Panc1 (cell line): ENCODE data around the gene SV2C.

ENCODE experiments used
- POLR2AphosphoS5 ChIP-seq: IDR thresholded peaks from 2 replicates; pipeline ENCODE4 v1.6.1; 2012; ENCODE audit warnings: mild to moderate bottlenecking, low read depth, low read length, moderate library complexity
- SIN3A ChIP-seq: IDR thresholded peaks from 2 replicates; pipeline ENCODE4 v1.6.1; 2012; ENCODE audit warnings: low read depth, mild to moderate bottlenecking, low read length, moderate library complexity, borderline replicate concordance; ENCODE audit not compliant: insufficient read depth
- TCF7L2 ChIP-seq: IDR thresholded peaks from 2 replicates; pipeline ENCODE4 v1.6.1; 2011; ENCODE audit warnings: mild to moderate bottlenecking, low read depth, low read length, inconsistent platforms
- TF ChIP-seq, protein P1 (sequence below): fragments of 450-650 bp; IDR thresholded peaks from 2 replicates; pipeline ENCODE4 v1.5.1; 2017; ENCODE audit warnings: mild to moderate bottlenecking
- TF ChIP-seq, protein P2 (sequence below), 2 experiments: IDR thresholded peaks; 2 replicates each; pipeline ENCODE4 v1.6.1; 2011 to 2012; ENCODE audit warnings: low read depth in 2 of 2, control low read depth in 1 of 2, low read length in 1 of 2, mild to moderate bottlenecking in 1 of 2, moderate library complexity in 1 of 2; ENCODE audit not compliant: insufficient read depth in 1 of 2

DNA sequence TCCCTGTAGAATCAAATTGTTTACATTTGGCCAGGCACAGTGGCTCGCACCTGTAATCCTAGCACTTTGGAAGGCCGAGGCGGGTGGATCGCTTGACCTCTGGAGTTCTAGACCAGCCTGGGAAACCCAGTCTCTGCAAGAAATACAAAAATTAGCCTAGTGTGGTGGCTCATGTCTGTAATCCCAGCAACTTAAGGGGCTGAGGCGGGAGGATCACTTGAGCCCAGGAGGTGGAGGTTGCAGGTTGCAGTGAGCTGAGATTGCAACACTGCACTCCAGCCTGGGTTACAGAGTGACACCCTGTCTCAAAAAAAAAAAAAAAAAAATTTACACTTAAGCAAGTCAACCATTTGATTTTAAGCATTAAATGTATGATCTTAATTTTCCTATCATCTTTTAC is 302.4 kb downstream of the SV2C start:
- TF ChIP-seq, protein P1, sequence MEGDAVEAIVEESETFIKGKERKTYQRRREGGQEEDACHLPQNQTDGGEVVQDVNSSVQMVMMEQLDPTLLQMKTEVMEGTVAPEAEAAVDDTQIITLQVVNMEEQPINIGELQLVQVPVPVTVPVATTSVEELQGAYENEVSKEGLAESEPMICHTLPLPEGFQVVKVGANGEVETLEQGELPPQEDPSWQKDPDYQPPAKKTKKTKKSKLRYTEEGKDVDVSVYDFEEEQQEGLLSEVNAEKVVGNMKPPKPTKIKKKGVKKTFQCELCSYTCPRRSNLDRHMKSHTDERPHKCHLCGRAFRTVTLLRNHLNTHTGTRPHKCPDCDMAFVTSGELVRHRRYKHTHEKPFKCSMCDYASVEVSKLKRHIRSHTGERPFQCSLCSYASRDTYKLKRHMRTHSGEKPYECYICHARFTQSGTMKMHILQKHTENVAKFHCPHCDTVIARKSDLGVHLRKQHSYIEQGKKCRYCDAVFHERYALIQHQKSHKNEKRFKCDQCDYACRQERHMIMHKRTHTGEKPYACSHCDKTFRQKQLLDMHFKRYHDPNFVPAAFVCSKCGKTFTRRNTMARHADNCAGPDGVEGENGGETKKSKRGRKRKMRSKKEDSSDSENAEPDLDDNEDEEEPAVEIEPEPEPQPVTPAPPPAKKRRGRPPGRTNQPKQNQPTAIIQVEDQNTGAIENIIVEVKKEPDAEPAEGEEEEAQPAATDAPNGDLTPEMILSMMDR: no peak
- TF ChIP-seq, protein P2, sequence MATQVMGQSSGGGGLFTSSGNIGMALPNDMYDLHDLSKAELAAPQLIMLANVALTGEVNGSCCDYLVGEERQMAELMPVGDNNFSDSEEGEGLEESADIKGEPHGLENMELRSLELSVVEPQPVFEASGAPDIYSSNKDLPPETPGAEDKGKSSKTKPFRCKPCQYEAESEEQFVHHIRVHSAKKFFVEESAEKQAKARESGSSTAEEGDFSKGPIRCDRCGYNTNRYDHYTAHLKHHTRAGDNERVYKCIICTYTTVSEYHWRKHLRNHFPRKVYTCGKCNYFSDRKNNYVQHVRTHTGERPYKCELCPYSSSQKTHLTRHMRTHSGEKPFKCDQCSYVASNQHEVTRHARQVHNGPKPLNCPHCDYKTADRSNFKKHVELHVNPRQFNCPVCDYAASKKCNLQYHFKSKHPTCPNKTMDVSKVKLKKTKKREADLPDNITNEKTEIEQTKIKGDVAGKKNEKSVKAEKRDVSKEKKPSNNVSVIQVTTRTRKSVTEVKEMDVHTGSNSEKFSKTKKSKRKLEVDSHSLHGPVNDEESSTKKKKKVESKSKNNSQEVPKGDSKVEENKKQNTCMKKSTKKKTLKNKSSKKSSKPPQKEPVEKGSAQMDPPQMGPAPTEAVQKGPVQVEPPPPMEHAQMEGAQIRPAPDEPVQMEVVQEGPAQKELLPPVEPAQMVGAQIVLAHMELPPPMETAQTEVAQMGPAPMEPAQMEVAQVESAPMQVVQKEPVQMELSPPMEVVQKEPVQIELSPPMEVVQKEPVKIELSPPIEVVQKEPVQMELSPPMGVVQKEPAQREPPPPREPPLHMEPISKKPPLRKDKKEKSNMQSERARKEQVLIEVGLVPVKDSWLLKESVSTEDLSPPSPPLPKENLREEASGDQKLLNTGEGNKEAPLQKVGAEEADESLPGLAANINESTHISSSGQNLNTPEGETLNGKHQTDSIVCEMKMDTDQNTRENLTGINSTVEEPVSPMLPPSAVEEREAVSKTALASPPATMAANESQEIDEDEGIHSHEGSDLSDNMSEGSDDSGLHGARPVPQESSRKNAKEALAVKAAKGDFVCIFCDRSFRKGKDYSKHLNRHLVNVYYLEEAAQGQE (IDR thresholded peaks at IDR 0.05; ENCODE audit: insufficient read depth in 1 of 2, low read depth in 2 of 2, low read length in 1 of 2): no peak
- TF ChIP-seq POLR2AphosphoS5 (no peak), SIN3A (no peak), TCF7L2 (no peak)
